Measurements from ENCODE around the gene ANKRD35. TPM values are rescaled to one million over a fixed set of nuclear protein-coding genes. Genes with fewer than 3 reads are reported as not detected.

ANKRD35 gene
- total and polyA plus RNA-seq, 2 experiments from 2014 or later, result 3.6 to 5.6 TPM

DNA sequence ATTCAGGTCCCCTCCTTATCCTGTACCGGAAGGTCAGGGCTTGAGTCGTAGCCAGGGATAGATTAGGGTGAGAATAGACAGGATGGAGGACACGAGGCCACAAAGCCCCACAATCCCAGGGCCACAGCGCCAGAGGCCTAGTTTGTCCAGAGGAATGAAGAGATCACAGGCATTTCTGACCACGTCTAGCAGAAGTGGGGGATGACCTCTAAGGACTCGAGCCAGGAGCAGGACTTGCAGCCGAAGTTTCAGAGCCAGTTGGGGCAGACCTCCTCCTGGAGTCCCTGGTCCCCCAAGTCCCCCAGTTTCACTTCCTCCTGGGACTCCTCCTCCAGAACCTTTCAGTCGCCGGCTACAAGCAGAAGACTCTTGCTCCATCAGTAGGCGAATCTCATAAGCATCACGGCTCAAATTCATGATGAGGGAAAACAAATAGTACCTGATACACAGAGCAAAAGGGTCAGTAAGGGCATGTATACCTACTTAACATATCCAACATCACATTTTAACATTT lies 26.5 kb upstream of the ANKRD35 start (continued):
- TF ChIP-seq JUNB (IDR thresholded peaks at IDR 0.05; ENCODE audit: unreplicated experiment) (no peak), ZNF331 (CRISPR knock-in tag; IDR thresholded peaks at IDR 0.05; ENCODE audit: low read depth) (no peak), CREB1 (CRISPR knock-in tag; IDR thresholded peaks at IDR 0.05; ENCODE audit: low read depth) (no peak), EZH2phosphoT487 (IDR thresholded peaks at IDR 0.05; ENCODE audit: unreplicated experiment) (no peak), POLR2AphosphoS5 (IDR thresholded peaks at IDR 0.05; ENCODE audit: low read depth) (no peak), NANOG (IDR thresholded peaks at IDR 0.05; ENCODE audit: borderline replicate concordance) (no peak), EZH2 (IDR thresholded peaks at IDR 0.05; ENCODE audit: low read depth, unreplicated experiment) (no peak), STAT1 (IDR thresholded peaks at IDR 0.05; ENCODE audit: unreplicated experiment) (no peak)
- TF ChIP-seq, protein P1, sequence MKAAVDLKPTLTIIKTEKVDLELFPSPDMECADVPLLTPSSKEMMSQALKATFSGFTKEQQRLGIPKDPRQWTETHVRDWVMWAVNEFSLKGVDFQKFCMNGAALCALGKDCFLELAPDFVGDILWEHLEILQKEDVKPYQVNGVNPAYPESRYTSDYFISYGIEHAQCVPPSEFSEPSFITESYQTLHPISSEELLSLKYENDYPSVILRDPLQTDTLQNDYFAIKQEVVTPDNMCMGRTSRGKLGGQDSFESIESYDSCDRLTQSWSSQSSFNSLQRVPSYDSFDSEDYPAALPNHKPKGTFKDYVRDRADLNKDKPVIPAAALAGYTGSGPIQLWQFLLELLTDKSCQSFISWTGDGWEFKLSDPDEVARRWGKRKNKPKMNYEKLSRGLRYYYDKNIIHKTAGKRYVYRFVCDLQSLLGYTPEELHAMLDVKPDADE (IDR thresholded peaks at IDR 0.05), result no peak
- TF ChIP-seq, protein P2, sequence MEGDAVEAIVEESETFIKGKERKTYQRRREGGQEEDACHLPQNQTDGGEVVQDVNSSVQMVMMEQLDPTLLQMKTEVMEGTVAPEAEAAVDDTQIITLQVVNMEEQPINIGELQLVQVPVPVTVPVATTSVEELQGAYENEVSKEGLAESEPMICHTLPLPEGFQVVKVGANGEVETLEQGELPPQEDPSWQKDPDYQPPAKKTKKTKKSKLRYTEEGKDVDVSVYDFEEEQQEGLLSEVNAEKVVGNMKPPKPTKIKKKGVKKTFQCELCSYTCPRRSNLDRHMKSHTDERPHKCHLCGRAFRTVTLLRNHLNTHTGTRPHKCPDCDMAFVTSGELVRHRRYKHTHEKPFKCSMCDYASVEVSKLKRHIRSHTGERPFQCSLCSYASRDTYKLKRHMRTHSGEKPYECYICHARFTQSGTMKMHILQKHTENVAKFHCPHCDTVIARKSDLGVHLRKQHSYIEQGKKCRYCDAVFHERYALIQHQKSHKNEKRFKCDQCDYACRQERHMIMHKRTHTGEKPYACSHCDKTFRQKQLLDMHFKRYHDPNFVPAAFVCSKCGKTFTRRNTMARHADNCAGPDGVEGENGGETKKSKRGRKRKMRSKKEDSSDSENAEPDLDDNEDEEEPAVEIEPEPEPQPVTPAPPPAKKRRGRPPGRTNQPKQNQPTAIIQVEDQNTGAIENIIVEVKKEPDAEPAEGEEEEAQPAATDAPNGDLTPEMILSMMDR (conservative IDR thresholded peaks at IDR 0.05; ENCODE audit: low read depth in 2 of 2), result no peak

DNA sequence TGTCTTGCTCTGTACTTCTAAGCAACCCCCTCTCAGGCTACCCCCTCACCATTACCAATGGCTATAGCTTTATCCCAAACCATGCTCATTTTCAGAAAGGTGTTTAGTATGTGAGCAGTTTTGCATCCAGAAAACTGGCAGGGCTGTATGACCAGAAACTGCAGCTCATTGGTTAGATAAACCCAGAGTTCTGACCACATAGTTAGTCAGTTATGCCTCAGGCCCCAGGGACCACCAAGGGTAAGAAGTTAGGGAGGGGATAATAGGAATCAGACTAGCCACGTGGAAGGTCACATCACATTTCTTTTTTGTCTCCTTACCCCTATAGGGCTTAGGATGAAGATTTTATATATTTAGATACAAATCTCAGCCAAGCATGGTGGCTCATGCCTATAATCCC lies 23.0 kb upstream of the ANKRD35 start:
- Mint-ChIP-seq H3K36me3 (ENCODE audit: low read depth) (no peaks in the 10 kb centered on the region; the same call in 2 of the 3 replicates), H3K9me3 (no peaks in the 10 kb centered on the region), H3K4me1 (peaks cover 10% of the 10 kb centered on the region), H3K27me3 (ENCODE audit: insufficient read depth, low read depth, poor library complexity) (peaks cover 5% of the 10 kb centered on the region), H3K4me3 (no peak overlapping the region), H3K27ac (no peak overlapping the region)
- H3K4me1 ChIP-seq (ENCODE audit: insufficient read depth), result no peaks in the 10 kb centered on the region
- H3K4me3 ChIP-seq, result no peak overlapping the region
- no peak overlapping the region for H3K27ac ChIP-seq (ENCODE audit: low read depth)
- H3K36me3 ChIP-seq (ENCODE audit: insufficient read depth), result no peaks in the 10 kb centered on the region
- ATAC-seq (no peak), DNase-seq (ENCODE audit: low spot score) (no peak)
- H3K27me3 ChIP-seq (ENCODE audit: insufficient read depth), result no peaks in the 10 kb centered on the region
- H3K4me2 ChIP-seq, result no peak overlapping the region
- H3K79me2 ChIP-seq (replicated peaks; ENCODE audit: insufficient read depth), result no peaks in the 10 kb centered on the region
- H3K9me2 ChIP-seq (ENCODE audit: insufficient read depth), result no peaks in the 10 kb centered on the region
- TF ChIP-seq, protein P1 (IDR thresholded peaks at IDR 0.05), result no peak
- no peak for TF ChIP-seq EZH2 (IDR thresholded peaks at IDR 0.05; ENCODE audit: low read depth, unreplicated experiment)
- TF ChIP-seq, protein P2 (conservative IDR thresholded peaks at IDR 0.05; ENCODE audit: low read depth in 2 of 2), result no peak
- 0 out of 2 replicates have a peak, but pooled peaks cover 4% of the 10 kb centered on the region for H3F3A ChIP-seq (replicated peaks; ENCODE audit: low read depth)
- H2AFZ ChIP-seq, result no peak overlapping the region
- H4K20me1 ChIP-seq (replicated peaks; ENCODE audit: insufficient read depth), result no peaks in the 10 kb centered on the region
